Activated B cell treated with CpG ODN at 0.5 μM for 24 hours (primary cell): ENCODE data around the gene CHD8. TPM values are rescaled to one million over a fixed set of nuclear protein-coding genes. Genes with fewer than 3 reads are reported as not detected.

Experiments
- ATAC-seq: fragments of 200-7000 bp; cut with Tn5 transposase; one replicate; pipeline ENCODE4 v1.10.0; 2021; ENCODE audit warnings: low read depth, mild to moderate bottlenecking, moderate library complexity
- CTCF ChIA-PET: fragments of 350-600 bp; sonication (Branson Sonifier 250); formaldehyde crosslinking; loops from one replicate; lab custom pipeline; 2021; ENCODE audit warnings: antibody characterized with exemption; lab: Charles Lee
- POLR2A ChIA-PET: fragments of 350-600 bp; sonication (Branson Sonifier 250); formaldehyde crosslinking; loops from one replicate; lab custom pipeline; 2021; ENCODE audit warnings: antibody characterized with exemption; lab: Charles Lee
- DNase-seq: peaks from one replicate; pipeline ENCODE4 v3.0.0; 2022
- H3K27ac Mint-ChIP-seq: one replicate; pipeline ENCODE4 v1.8.0; 2020; ENCODE audit warnings: mixed read lengths
- H3K27me3 Mint-ChIP-seq: one replicate; pipeline ENCODE4 v1.8.0; 2021; ENCODE audit warnings: mixed read lengths
- H3K36me3 Mint-ChIP-seq: one replicate; pipeline ENCODE4 v1.8.0; 2021; ENCODE audit warnings: low read depth, mixed read lengths
- H3K4me1 Mint-ChIP-seq: one replicate; pipeline ENCODE4 v1.8.0; 2021; ENCODE audit warnings: mixed read lengths
- H3K4me3 Mint-ChIP-seq: one replicate; pipeline ENCODE4 v1.8.0; 2020; ENCODE audit warnings: mild to moderate bottlenecking, mixed read lengths
- H3K9me3 Mint-ChIP-seq: one replicate; pipeline ENCODE4 v1.8.0; 2020; ENCODE audit warnings: mixed read lengths
- intact Hi-C: fragments of 100-400 bp; cut with micrococcal nuclease; formaldehyde crosslinking; loops from one replicate; pipeline ENCODE4 v1.15.1; 2024
- total RNA-seq: library from RNA; stranded (reverse); gene quantifications from 2 replicates; pipeline ENCODE4 v1.2.3, GENCODE V29; 2022
- TF ChIP-seq, protein P1 (sequence below): fragments of 200-600 bp; IDR thresholded peaks from one replicate; pipeline ENCODE4 v1.8.0; 2022; ENCODE audit warnings: antibody characterized with exemption, mild to moderate bottlenecking

CHD8 gene
- total RNA-seq, 1 donor from 2014 or later, result 133 TPM

DNA sequence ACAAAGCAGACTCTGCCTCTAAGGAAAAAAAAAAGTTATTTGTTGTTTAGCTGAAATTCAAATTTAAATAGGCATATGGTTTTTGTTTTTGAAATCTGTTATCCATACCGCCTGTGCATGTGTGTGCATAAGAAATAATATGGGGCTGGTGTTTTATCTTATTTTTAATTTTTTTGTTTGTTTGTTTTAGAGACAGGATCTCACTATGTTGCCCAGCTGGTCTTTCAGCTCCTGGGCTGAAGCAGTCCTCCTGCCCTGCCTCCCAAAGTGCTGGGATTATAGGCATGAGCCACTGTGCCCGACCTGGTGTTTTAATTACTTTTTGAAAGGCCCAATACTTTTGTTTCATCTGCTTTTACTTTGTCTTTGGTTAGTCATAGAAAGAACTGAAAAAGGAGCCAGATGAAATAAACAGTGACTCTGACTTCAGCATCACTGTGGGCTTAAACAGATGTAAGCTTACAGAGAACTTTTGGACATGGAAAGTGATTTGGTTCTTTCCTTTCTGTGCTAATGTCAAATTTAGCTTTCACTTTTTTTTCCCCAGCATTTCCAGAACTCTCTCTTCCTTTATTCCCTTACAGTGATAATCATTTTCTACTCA, 109.3 kb downstream of the CHD8 start:
- Mint-ChIP-seq H3K27ac (no peak overlapping the region), H3K36me3 (peaks cover 12% of the 10 kb centered on the region), H3K4me3 (no peak overlapping the region), H3K4me1 (peaks cover 7% of the 10 kb centered on the region), H3K9me3 (no peaks in the 10 kb centered on the region), H3K27me3 (no peaks in the 10 kb centered on the region)
- intact Hi-C loops, result no loop called here
- DNase-seq (no peak), ATAC-seq (no peak)
- TF ChIP-seq, protein P1, sequence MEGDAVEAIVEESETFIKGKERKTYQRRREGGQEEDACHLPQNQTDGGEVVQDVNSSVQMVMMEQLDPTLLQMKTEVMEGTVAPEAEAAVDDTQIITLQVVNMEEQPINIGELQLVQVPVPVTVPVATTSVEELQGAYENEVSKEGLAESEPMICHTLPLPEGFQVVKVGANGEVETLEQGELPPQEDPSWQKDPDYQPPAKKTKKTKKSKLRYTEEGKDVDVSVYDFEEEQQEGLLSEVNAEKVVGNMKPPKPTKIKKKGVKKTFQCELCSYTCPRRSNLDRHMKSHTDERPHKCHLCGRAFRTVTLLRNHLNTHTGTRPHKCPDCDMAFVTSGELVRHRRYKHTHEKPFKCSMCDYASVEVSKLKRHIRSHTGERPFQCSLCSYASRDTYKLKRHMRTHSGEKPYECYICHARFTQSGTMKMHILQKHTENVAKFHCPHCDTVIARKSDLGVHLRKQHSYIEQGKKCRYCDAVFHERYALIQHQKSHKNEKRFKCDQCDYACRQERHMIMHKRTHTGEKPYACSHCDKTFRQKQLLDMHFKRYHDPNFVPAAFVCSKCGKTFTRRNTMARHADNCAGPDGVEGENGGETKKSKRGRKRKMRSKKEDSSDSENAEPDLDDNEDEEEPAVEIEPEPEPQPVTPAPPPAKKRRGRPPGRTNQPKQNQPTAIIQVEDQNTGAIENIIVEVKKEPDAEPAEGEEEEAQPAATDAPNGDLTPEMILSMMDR, result no peak
- ChIA-PET CTCF (no interaction called here), POLR2A (no interaction called here)

DNA sequence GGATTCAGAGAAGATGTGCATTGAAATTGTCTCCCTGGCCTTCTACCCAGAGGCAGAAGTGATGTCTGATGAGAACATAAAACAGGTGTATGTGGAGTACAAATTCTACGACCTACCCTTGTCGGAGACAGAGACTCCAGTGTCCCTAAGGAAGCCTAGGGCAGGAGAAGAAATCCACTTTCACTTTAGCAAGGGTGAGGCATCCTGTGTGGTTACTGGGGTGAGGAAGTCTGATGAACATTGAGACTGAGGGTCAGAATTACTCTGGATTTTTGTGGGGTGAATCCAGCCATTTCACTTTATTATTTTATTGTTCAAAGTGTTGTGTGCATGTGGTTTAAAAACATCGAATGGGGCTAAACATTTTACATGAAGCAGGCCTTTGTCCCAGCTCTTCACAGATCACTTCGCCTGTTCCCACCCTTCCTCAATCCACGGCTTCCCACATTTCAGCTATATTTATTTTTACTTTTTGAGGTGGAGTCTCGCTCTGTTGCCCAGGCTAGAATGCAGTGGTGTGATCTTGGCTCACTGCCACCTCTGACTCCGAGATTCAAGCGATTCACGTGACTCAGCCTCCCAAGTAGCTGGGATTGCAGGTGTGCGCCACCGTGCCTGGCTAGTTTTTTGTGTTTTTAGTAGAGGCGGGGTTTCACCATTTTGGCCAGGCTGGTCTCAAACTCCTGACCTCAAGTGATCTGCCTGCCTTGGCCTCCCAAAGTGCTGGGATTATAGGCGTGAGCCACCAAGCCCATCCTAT, 112.7 kb downstream of the CHD8 start:
- intact Hi-C loops, result no loop called here
- H3K9me3 Mint-ChIP-seq, result no peaks in the 10 kb centered on the region
- no peak overlapping the region for H3K4me3 Mint-ChIP-seq
- CTCF ChIA-PET, result no interaction called here
- H3K27ac Mint-ChIP-seq, result no peak overlapping the region
- no peaks in the 10 kb centered on the region for H3K27me3 Mint-ChIP-seq
- TF ChIP-seq, protein P1, result no peak
- POLR2A ChIA-PET, result no interaction called here
- no peak for ATAC-seq
- H3K4me1 Mint-ChIP-seq, result peaks cover 4% of the 10 kb centered on the region
- DNase-seq, result no peak
- H3K36me3 Mint-ChIP-seq, result no peaks in the 10 kb centered on the region

Other genes with a start within 250 kb of the CHD8 start
- gene HNRNPC, start 186.7 kb downstream of the CHD8 start, total RNA-seq, result 653 and 683 TPM in 2 replicates
- gene RPGRIP1, start 176.0 kb downstream of the CHD8 start, total RNA-seq, result not detected in 2 replicates
- gene SUPT16H, start 72.1 kb downstream of the CHD8 start, total RNA-seq, result 100 and 102 TPM in 2 replicates
- 25.0 and 27.5 TPM in 2 replicates for gene RAB2B, start 20.8 kb upstream of the CHD8 start, total RNA-seq
- gene TOX4, start 21.1 kb upstream of the CHD8 start, total RNA-seq, result 77.2 and 81.4 TPM in 2 replicates
- 81.9 and 94.5 TPM in 2 replicates for gene METTL3, start 55.2 kb upstream of the CHD8 start, total RNA-seq
- 0.24 and 0.37 TPM in 2 replicates for gene SALL2, start 70.2 kb upstream of the CHD8 start, total RNA-seq
- not detected in 2 replicates for gene OR10G3, start 124.0 kb upstream of the CHD8 start, total RNA-seq
- gene OR10G2, start 178.8 kb upstream of the CHD8 start, total RNA-seq, result not detected in 2 replicates
- not detected in 2 replicates for gene OR4E2, start 197.7 kb upstream of the CHD8 start, total RNA-seq
- not detected in 2 replicates for gene OR4E1, start 217.7 kb upstream of the CHD8 start, total RNA-seq